M059J (cell line): Measurements from ENCODE around the gene RPL10A. TPM values are rescaled to one million over a fixed set of nuclear protein-coding genes. Genes with fewer than 3 reads are reported as not detected.
A peak's percentile ranks its signal among the peaks of the same experiment; 100 is the strongest.
"Not testable (repeated sequence)": the region's sequence is repeated elsewhere in the genome, so short reads cannot be mapped to it uniquely, and the experiment has no call there.

Experiments used
- DNase-seq: peaks from one replicate; pipeline ENCODE4 v3.0.0-alpha.2; 2012; ENCODE audit warnings: low read depth
- total RNA-seq: library from RNA; depleted of rRNA; stranded (reverse); fragments of >200 nt; shearing (Covaris generic); gene quantifications from 2 replicates; pipeline ENCODE4 v1.2.3, GENCODE V29; 2014; rRNA removed

Gene RPL10A
- total RNA-seq = 778 and 785 TPM in 2 replicates

- peak; percentile 98 for DNase-seq
Measured at GRCh38 chr6:35468181-35468979, at the start of gene RPL10A. TSS of gene RPL10A (plus strand) at chr6:35468401. CDS start at chr6:35468435, 34 bp downstream.

- DNase-seq = no peak
Measured at GRCh38 chr6:35419417-35419816, 48.8 kb upstream of the RPL10A start.

GRCh38 chr6:35419961-35420360 is 48.2 kb upstream of the RPL10A start:
- no peak for DNase-seq

GRCh38 chr6:35425284-35425683 is 42.9 kb upstream of the RPL10A start:
- DNase-seq = peak; percentile 94

- no peak for DNase-seq
Measured at GRCh38 chr6:35426074-35426473, 42.1 kb upstream of the RPL10A start.

- no peak for DNase-seq
Measured at GRCh38 chr6:35427435-35427834, 40.8 kb upstream of the RPL10A start.

GRCh38 chr6:35427851-35428321 is 40.3 kb upstream of the RPL10A start:
- peak; percentile 81 for DNase-seq

- DNase-seq = no peak
Measured at GRCh38 chr6:35428421-35429149, 39.6 kb upstream of the RPL10A start.

GRCh38 chr6:35429463-35429862 is 38.7 kb upstream of the RPL10A start:
- no peak for DNase-seq

- DNase-seq = no peak
Measured at GRCh38 chr6:35432291-35432690, 35.9 kb upstream of the RPL10A start.

GRCh38 chr6:35432702-35433101 is 35.5 kb upstream of the RPL10A start:
- not testable (repeated sequence) for DNase-seq

GRCh38 chr6:35435074-35435837 is 32.9 kb upstream of the RPL10A start:
- peak; percentile 39 for DNase-seq

- DNase-seq = no peak
Measured at GRCh38 chr6:35436071-35436857, 31.9 kb upstream of the RPL10A start.

- DNase-seq = not testable (repeated sequence)
Measured at GRCh38 chr6:35438378-35439065, 29.7 kb upstream of the RPL10A start.

GRCh38 chr6:35439308-35439707 is 28.9 kb upstream of the RPL10A start:
- no peak for DNase-seq

- DNase-seq = no peak
Measured at GRCh38 chr6:35441205-35441604, 27.0 kb upstream of the RPL10A start.

- DNase-seq = no peak
Measured at GRCh38 chr6:35441642-35442041, 26.6 kb upstream of the RPL10A start.

- no peak for DNase-seq
Measured at GRCh38 chr6:35442693-35443092, 25.5 kb upstream of the RPL10A start.

GRCh38 chr6:35443341-35444030 is 24.7 kb upstream of the RPL10A start:
- no peak for DNase-seq

- peak; percentile 78 for DNase-seq
Measured at GRCh38 chr6:35445691-35446090, 22.5 kb upstream of the RPL10A start.
